H1 (cell line): Measurements from ENCODE around the gene TOR1B. TPM values are rescaled to one million over a fixed set of nuclear protein-coding genes. Genes with fewer than 3 reads are reported as not detected.

Experiments
- CTCF ChIA-PET: fragments of 300-600 bp; sonication (Branson Sonifier 250); formaldehyde crosslinking; loops from one replicate; lab custom pipeline; 2021; ENCODE audit not compliant: partially characterized antibody; lab: Charles Lee
- POLR2A ChIA-PET: fragments of 300-600 bp; sonication (Branson Sonifier 250); formaldehyde crosslinking; loops from one replicate; lab custom pipeline; 2021; ENCODE audit warnings: inconsistent platforms; ENCODE audit not compliant: partially characterized antibody; lab: Charles Lee
- DNase-seq, 2 experiments: peaks; one replicate each; pipeline versions ENCODE4 v3.0.0 to v3.0.0-alpha.2; 2010 to 2022; ENCODE audit warnings: low spot score in 2 of 2, low read depth in 1 of 2, mixed read lengths in 1 of 2
- FAIRE-seq: peaks from 2 replicates; lab custom pipeline; 2011; peaks lifted over from hg19 to GRCh38; lab: Jason Lieb, UNC
- H2AFZ ChIP-seq: 2 replicates; pipeline ENCODE4 v1.8.1; 2012; ENCODE audit warnings: low read length, inconsistent platforms
- H2AK5ac ChIP-seq: 2 replicates; pipeline ENCODE4 v1.6.1; 2013; ENCODE audit warnings: low read depth, low read length
- H2BK120ac ChIP-seq: replicated peaks from 2 replicates; pipeline ENCODE3; 2013; ENCODE audit warnings: low read depth, low read length, inconsistent platforms
- H2BK12ac ChIP-seq: 2 replicates; pipeline ENCODE4 v1.6.1; 2013; ENCODE audit warnings: low read depth, low read length
- H2BK15ac ChIP-seq: 2 replicates; pipeline ENCODE4 v1.6.1; 2013; ENCODE audit warnings: low read length
- H2BK20ac ChIP-seq: 2 replicates; pipeline ENCODE4 v1.6.1; 2013; ENCODE audit warnings: low read length
- H2BK5ac ChIP-seq: 2 replicates; pipeline ENCODE4 v1.6.1; 2013; ENCODE audit warnings: low read depth, low read length
- H3K14ac ChIP-seq: 2 replicates; pipeline ENCODE4 v1.6.1; 2013; ENCODE audit warnings: inconsistent platforms; ENCODE audit not compliant: insufficient read length
- H3K18ac ChIP-seq: 2 replicates; pipeline ENCODE4 v1.6.1; 2013; ENCODE audit warnings: low read length; ENCODE audit errors: extremely low read depth
- H3K23ac ChIP-seq: 2 replicates; pipeline ENCODE4 v1.6.1; 2013; ENCODE audit warnings: inconsistent platforms; ENCODE audit not compliant: insufficient read length
- H3K23me2 ChIP-seq: 2 replicates; pipeline ENCODE4 v1.6.1; 2013; ENCODE audit warnings: low read depth, low read length
- H3K27ac ChIP-seq: 2 replicates; pipeline ENCODE4 v1.6.1; 2011; ENCODE audit warnings: low read depth, low read length, inconsistent platforms
- H3K27me3 ChIP-seq, 4 experiments: replicated peaks in 1 of 4; 1 replicate in 1 of 4; 2 replicates in 3 of 4; pipeline versions ENCODE4 v1.6.1 to v1.8.1; 2011 to 2013; ENCODE audit warnings: low read length in 3 of 4, mild to moderate bottlenecking in 3 of 4, inconsistent platforms in 2 of 4, mixed read lengths in 2 of 4, moderate library complexity in 1 of 4; ENCODE audit not compliant: control insufficient read depth in 3 of 4, insufficient read depth in 3 of 4; ENCODE audit errors: extremely low read depth in 1 of 4
- H3K36me3 ChIP-seq, 4 experiments: 2 replicates each; pipeline versions ENCODE4 v1.6.1 to v1.8.1; 2011 to 2013; ENCODE audit warnings: mild to moderate bottlenecking in 4 of 4, low read length in 3 of 4, moderate library complexity in 2 of 4, control low read depth in 1 of 4, inconsistent platforms in 1 of 4; ENCODE audit not compliant: insufficient read depth in 4 of 4, control insufficient read depth in 2 of 4
- H3K4ac ChIP-seq: replicated peaks from 2 replicates; pipeline ENCODE3; 2013; ENCODE audit warnings: low read length, low read depth, mixed read lengths, inconsistent platforms; ENCODE audit not compliant: insufficient read length
- H3K4me1 ChIP-seq, 4 experiments: replicated peaks in 1 of 4; 1 replicate in 1 of 4; 2 replicates in 3 of 4; pipeline versions ENCODE4 v1.6.1 to v1.8.1; 2011 to 2013; ENCODE audit warnings: low read length in 3 of 4, inconsistent platforms in 2 of 4, mixed read lengths in 1 of 4; ENCODE audit not compliant: insufficient read depth in 4 of 4, control insufficient read depth in 3 of 4
- H3K4me2 ChIP-seq, 2 experiments: 2 replicates each; pipeline versions ENCODE4 v1.6.1 to v1.8.1; 2011 to 2013; ENCODE audit warnings: low read depth in 2 of 2, low read length in 2 of 2, control low read depth in 1 of 2, inconsistent platforms in 1 of 2, mild to moderate bottlenecking in 1 of 2; ENCODE audit not compliant: insufficient read depth in 1 of 2
- H3K4me3 ChIP-seq, 4 experiments: fragments of 200-600, 300-600 bp in 1 of 4; sonication (generic), shearing (Covaris generic), sonication (Bioruptor Twin) in 1 of 4; 2 replicates each; pipeline versions ENCODE4 v1.5.1 to v1.8.1; 2011 to 2016; ENCODE audit warnings: low read length in 4 of 4, low read depth in 3 of 4, control low read depth in 2 of 4, inconsistent platforms in 2 of 4, mild to moderate bottlenecking in 2 of 4, mixed read lengths in 1 of 4, moderate library complexity in 1 of 4; ENCODE audit not compliant: insufficient read depth in 2 of 4; ENCODE audit errors: extremely low read depth in 1 of 4
- H3K56ac ChIP-seq: replicated peaks from 2 replicates; pipeline ENCODE3; 2013; ENCODE audit warnings: low read depth, mild to moderate bottlenecking, mixed read lengths, low read length, inconsistent platforms; ENCODE audit not compliant: insufficient read length
- H3K79me1 ChIP-seq: 2 replicates; pipeline ENCODE4 v1.6.1; 2013; ENCODE audit warnings: low read depth, low read length, control low read depth
- H3K79me2 ChIP-seq, 2 experiments: 2 replicates each; pipeline versions ENCODE4 v1.6.1 to v1.8.1; 2012 to 2013; ENCODE audit warnings: low read length in 2 of 2, mild to moderate bottlenecking in 2 of 2, inconsistent platforms in 1 of 2; ENCODE audit not compliant: insufficient read depth in 2 of 2, control insufficient read depth in 1 of 2
- H3K9ac ChIP-seq, 4 experiments: replicated peaks in 1 of 4; 1 replicate in 1 of 4; 2 replicates in 3 of 4; pipeline versions ENCODE4 v1.6.1 to v1.8.1; 2011 to 2013; ENCODE audit warnings: low read depth in 3 of 4, low read length in 3 of 4, control low read depth in 2 of 4, mild to moderate bottlenecking in 2 of 4, moderate library complexity in 2 of 4, inconsistent platforms in 1 of 4; ENCODE audit errors: extremely low read depth in 1 of 4
- H3K9me3 ChIP-seq, 2 experiments: 2 replicates each; pipeline versions ENCODE4 v1.6.1 to v1.8.1; 2012 to 2013; ENCODE audit warnings: mild to moderate bottlenecking in 2 of 2, moderate library complexity in 2 of 2, control low read depth in 1 of 2, inconsistent platforms in 1 of 2, low read depth in 1 of 2, low read length in 1 of 2, mixed read lengths in 1 of 2; ENCODE audit not compliant: insufficient read depth in 2 of 2
- H4K20me1 ChIP-seq, 2 experiments: replicated peaks in 1 of 2; 2 replicates each; pipeline versions ENCODE3 to v1.8.1; 2011 to 2013; ENCODE audit warnings: inconsistent platforms in 2 of 2, low read length in 2 of 2, mild to moderate bottlenecking in 1 of 2; ENCODE audit not compliant: insufficient read depth in 2 of 2, control insufficient read depth in 1 of 2
- H4K5ac ChIP-seq: 2 replicates; pipeline ENCODE4 v1.6.1; 2013; ENCODE audit warnings: low read length, low read depth, mixed read lengths, inconsistent platforms; ENCODE audit not compliant: insufficient read length
- H4K8ac ChIP-seq: 2 replicates; pipeline ENCODE4 v1.8.0; 2013; ENCODE audit warnings: mild to moderate bottlenecking, moderate library complexity, low read length, inconsistent platforms; ENCODE audit not compliant: insufficient read depth; ENCODE audit errors: extremely low read depth
- H4K91ac ChIP-seq: replicated peaks from 2 replicates; pipeline ENCODE3; 2013; ENCODE audit warnings: low read length, mixed read lengths, inconsistent platforms; ENCODE audit not compliant: insufficient read length
- EP300 ChIP-seq, 2 experiments: IDR thresholded peaks; 1 replicate in 1 of 2; 2 replicates in 1 of 2; pipeline ENCODE4 v1.6.1; 2011 to 2012; ENCODE audit warnings: low read depth in 2 of 2, low read length in 2 of 2, mild to moderate bottlenecking in 2 of 2, borderline replicate concordance in 1 of 2, inconsistent platforms in 1 of 2, moderate library complexity in 1 of 2
- FOSL1 ChIP-seq: IDR thresholded peaks from 2 replicates; pipeline ENCODE4 v1.6.1; 2011; ENCODE audit warnings: mild to moderate bottlenecking, low read depth, low read length, moderate library complexity; ENCODE audit not compliant: insufficient read depth
- WGBS, 2 experiments: shearing (Covaris generic) in 1 of 2; methylation state at CpG; one replicate each; pipeline versions ENCODE4 v1.1.6 to v1.1.7; 2013 to 2015; ENCODE audit warnings: low lambda C conversion rate in 2 of 2, mixed read lengths in 2 of 2, inconsistent platforms in 1 of 2, low coverage in 1 of 2, missing lambda C conversion rate in 1 of 2; ENCODE audit not compliant: insufficient replicate concordance in 2 of 2, insufficient coverage in 1 of 2, insufficient read length in 1 of 2; ENCODE audit errors: extremely low coverage in 1 of 2, missing lambda C conversion rate in 1 of 2; 5-methylcytosine and 5-hydroxymethylcytosine counted together
- polyA plus RNA-seq, 7 experiments: library from polyadenylated mRNA; depleted of rRNA in 3 of 7; stranded (reverse) in 5 of 7; unstranded in 2 of 7; fragments of >200 nt in 5 of 7; fragments of 200-250 nt in 2 of 7; gene quantifications; 1 replicate in 5 of 7; 2 replicates in 1 of 7; 4 replicates in 1 of 7; pipeline versions ENCODE4 v1.2.1 to v1.2.3, GENCODE V29; 2011 to 2013; ENCODE audit warnings: missing spikeins in 2 of 7, mixed read lengths in 2 of 7
- total RNA-seq: library from RNA; stranded (reverse); fragmentation: NEBNext Ultra II Directional; extraction: Animal tissue kit (Norgen Biotek cat#: 25700); gene quantifications from 2 replicates; pipeline ENCODE4 v1.2.1, GENCODE V29; 2021
- TF ChIP-seq, protein P1 (sequence below): IDR thresholded peaks from 2 replicates; pipeline ENCODE4 v1.6.1; 2011; ENCODE audit warnings: low read length, improper control_type of control experiment

Gene TOR1B
- total and polyA plus RNA-seq, 2 of the 8 experiments (the other 6 are each of a cell fraction or from before 2014, with no cell fraction given), result 11.4 to 17.4 TPM

DNA sequence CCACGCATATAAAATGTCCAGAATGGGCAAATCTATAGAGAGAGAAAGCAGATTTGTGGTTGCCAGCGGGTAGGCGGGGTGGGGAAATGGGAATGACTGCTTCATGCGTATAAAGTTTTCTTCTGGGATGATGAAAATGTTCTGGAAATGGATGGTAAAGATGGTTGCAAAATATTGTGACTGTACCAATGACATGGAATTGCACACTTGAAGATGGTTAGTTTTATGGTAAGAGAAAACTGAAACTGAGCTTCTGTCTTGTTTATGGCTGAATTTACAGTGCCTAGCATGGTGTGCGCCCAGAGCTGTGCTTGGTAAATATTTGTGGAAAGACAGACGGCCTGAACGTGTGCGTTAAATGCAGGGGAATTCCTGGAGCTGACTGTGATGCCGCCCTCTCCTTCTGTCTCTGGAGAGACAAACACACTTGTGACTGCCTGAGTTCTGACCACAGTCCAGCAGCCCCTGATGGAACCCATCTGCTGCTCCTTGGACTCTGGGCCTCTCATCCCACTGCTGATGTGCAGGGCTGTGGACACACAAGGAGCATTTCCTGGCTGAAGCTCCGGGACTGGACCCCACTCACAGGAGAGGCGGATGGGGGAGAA lies 41.6 kb upstream of the TOR1B start:
- DNase-seq, result no peak
- ChIA-PET POLR2A (interaction anchor here (1.3 kb wide), 1 partner anchor 34 kb away, joined by 3 read pairs; no protein-coding TSS in a partner anchor), CTCF (interaction anchor here (1.3 to 16.4 kb wide), 7 partner anchors 8 to 34 kb away, joined by 3 to 168 read pairs (median 5); no protein-coding TSS in a partner anchor)
- WGBS, 2 experiments, result 90% methylated on average over 11 of the region's 11 CpGs; no CpG with 5 or more reads in 1 of the 2 experiments
- Histone ChIP-seq H2BK12ac (no peak overlapping the region), H4K91ac (no peak overlapping the region), H3K4me1 (peaks cover 0 to 2% (median 0%) of the 10 kb centered on the region in 4 experiments; a peak in 1 of 7 replicates), H2BK5ac (no peak overlapping the region), H3K14ac (no peak overlapping the region), H2BK20ac (no peak overlapping the region), H3K4me3 (no peak overlapping the region), H2BK15ac (no peak overlapping the region), H4K20me1 (no peaks in the 10 kb centered on the region), H3K27me3 (no peaks in the 10 kb centered on the region), H3K79me1 (no peaks in the 10 kb centered on the region), H4K8ac (peak overlapping the region; percentile 28; the same call in 1 of the 2 replicates), H3K9me3 (no peaks in the 10 kb centered on the region), H3K9ac (no peak overlapping the region; a peak in 2 of 7 replicates), H3K36me3 (no peaks in the 10 kb centered on the region), H3K56ac (no peak overlapping the region), H3K18ac (no peak overlapping the region), H3K79me2 (no peaks in the 10 kb centered on the region), H3K27ac (no peak overlapping the region), H4K5ac (no peak overlapping the region), H2AK5ac (no peak overlapping the region), H3K23ac (no peak overlapping the region), H3K23me2 (no peaks in the 10 kb centered on the region), H2BK120ac (no peak overlapping the region), H2AFZ (peak overlapping the region; percentile 43; the same call in 1 of the 2 replicates), H3K4me2 (no peak overlapping the region), H3K4ac (no peak overlapping the region)
- no peak for FAIRE-seq
- TF ChIP-seq EP300 (IDR thresholded peaks at IDR 0.05; ENCODE audit: borderline replicate concordance in 1 of 2, low read depth in 2 of 2, low read length in 2 of 2) (no peak), FOSL1 (no peak)
- TF ChIP-seq, protein P1, sequence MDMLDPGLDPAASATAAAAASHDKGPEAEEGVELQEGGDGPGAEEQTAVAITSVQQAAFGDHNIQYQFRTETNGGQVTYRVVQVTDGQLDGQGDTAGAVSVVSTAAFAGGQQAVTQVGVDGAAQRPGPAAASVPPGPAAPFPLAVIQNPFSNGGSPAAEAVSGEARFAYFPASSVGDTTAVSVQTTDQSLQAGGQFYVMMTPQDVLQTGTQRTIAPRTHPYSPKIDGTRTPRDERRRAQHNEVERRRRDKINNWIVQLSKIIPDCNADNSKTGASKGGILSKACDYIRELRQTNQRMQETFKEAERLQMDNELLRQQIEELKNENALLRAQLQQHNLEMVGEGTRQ, result no peak
